Thyroid gland (tissue), 4 donors: ENCODE measurements around the gene LPAR2.

Source experiments
- CTCF ChIP-seq, 6 experiments: fragments of 200-600 bp in 3 of 6; fragments of 450-650 bp in 3 of 6; sonication (generic) in 3 of 6; IDR thresholded peaks; one replicate each; pipeline ENCODE4 v1.5.1; 2016 to 2019; ENCODE audit warnings: antibody characterized with exemption in 6 of 6, mild to moderate bottlenecking in 2 of 6, inconsistent platforms in 1 of 6, moderate library complexity in 1 of 6
- POLR2A ChIP-seq, 2 donors: fragments of 450-650 bp; IDR thresholded peaks; one replicate each; pipeline ENCODE4 v1.6.1; 2017; ENCODE audit warnings: antibody characterized with exemption in 2 of 2, mild to moderate bottlenecking in 2 of 2, moderate library complexity in 1 of 2

DNA sequence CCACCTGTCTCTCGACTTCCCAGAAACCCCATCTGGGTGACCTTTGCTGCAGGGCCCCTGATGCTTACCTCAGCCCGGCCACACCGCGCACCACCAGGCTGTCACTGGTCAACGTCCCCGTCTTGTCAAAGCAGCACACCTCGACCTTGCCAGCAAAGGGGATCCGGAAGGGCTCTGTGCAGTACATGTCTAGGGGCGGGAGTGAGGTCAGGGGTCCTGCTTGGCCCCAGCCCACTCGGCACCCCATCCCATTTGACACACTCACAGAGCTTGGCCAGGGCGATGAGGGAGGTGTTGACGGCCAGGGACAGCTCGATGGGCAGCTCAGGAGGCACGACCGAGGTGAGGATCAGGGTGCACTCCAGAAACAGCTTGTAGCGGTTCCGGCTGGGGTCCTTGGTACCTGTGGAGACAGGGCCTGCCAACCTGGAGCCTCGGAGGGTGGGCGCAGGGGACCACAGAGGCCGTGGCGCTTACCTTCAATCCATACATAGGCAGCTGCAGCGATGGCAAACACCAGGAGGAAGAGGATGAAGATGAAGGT lies 27.1 kb upstream of the LPAR2 start:
- no peak for TF ChIP-seq CTCF (IDR thresholded peaks at IDR 0.05)
- TF ChIP-seq POLR2A (IDR thresholded peaks at IDR 0.05): no peak
